HEK293T (cell line): ENCODE data around the gene GPC4.

Experiments
- CTCF ChIA-PET: fragments of 350-600 bp; formaldehyde crosslinking; extraction: SDS; loops from one replicate; lab custom pipeline; 2021; ENCODE audit warnings: antibody characterized with exemption, inconsistent platforms; lab: Yijun Ruan, JAX
- POLR2A ChIA-PET: fragments of 350-600 bp; formaldehyde crosslinking; extraction: SDS; loops from one replicate; lab custom pipeline; 2020; ENCODE audit warnings: antibody characterized with exemption, inconsistent platforms; lab: Yijun Ruan, JAX
- DNase-seq: peaks from one replicate; pipeline ENCODE4 v3.0.0; 2012; ENCODE audit warnings: mixed read lengths; ENCODE audit errors: extremely low spot score
- ARNT ChIP-seq: fragments of 450-650 bp; IDR thresholded peaks from 2 replicates; pipeline ENCODE4 v1.6.1; 2017; ENCODE audit warnings: mild to moderate bottlenecking
- BHLHE40 ChIP-seq: fragments of 450-650 bp; IDR thresholded peaks from 2 replicates; pipeline ENCODE4 v1.6.1; 2016; ENCODE audit warnings: mild to moderate bottlenecking, moderate library complexity, borderline replicate concordance
- CTBP1 ChIP-seq: fragments of 450-650 bp; IDR thresholded peaks from 2 replicates; pipeline ENCODE4 v1.6.1; 2016; ENCODE audit warnings: borderline replicate concordance
- ELF4 ChIP-seq: fragments of 450-650 bp; IDR thresholded peaks from 2 replicates; pipeline ENCODE4 v1.6.1; 2017; ENCODE audit warnings: antibody characterized with exemption
- FOXA1 ChIP-seq: fragments of 450-650 bp; IDR thresholded peaks from 2 replicates; pipeline ENCODE4 v1.6.1; 2016; ENCODE audit warnings: mild to moderate bottlenecking
- FOXK2 ChIP-seq: fragments of 450-650 bp; IDR thresholded peaks from 2 replicates; pipeline ENCODE4 v1.6.1; 2016; ENCODE audit warnings: mild to moderate bottlenecking
- FOXM1 ChIP-seq: fragments of 450-650 bp; IDR thresholded peaks from 2 replicates; pipeline ENCODE4 v1.6.1; 2017; ENCODE audit warnings: mild to moderate bottlenecking, borderline replicate concordance
- HDGF ChIP-seq: fragments of 450-650 bp; IDR thresholded peaks from 2 replicates; pipeline ENCODE4 v1.6.1; 2017; ENCODE audit warnings: antibody characterized with exemption, borderline replicate concordance
- L3MBTL2 ChIP-seq: fragments of 450-650 bp; conservative IDR thresholded peaks from 2 replicates; pipeline ENCODE4 v1.6.1; 2016; ENCODE audit warnings: mild to moderate bottlenecking
- LEF1 ChIP-seq: fragments of 450-650 bp; IDR thresholded peaks from 2 replicates; pipeline ENCODE4 v1.6.1; 2017; ENCODE audit warnings: mild to moderate bottlenecking, borderline replicate concordance
- NFRKB ChIP-seq: fragments of 450-650 bp; IDR thresholded peaks from 2 replicates; pipeline ENCODE4 v1.6.1; 2016; ENCODE audit warnings: mild to moderate bottlenecking, moderate library complexity
- PKNOX1 ChIP-seq: fragments of 450-650 bp; IDR thresholded peaks from 2 replicates; pipeline ENCODE4 v1.6.1; 2016
- SP1 ChIP-seq: fragments of 450-650 bp; IDR thresholded peaks from 2 replicates; pipeline ENCODE4 v1.6.1; 2017
- SUZ12 ChIP-seq: fragments of 450-650 bp; IDR thresholded peaks from 2 replicates; pipeline ENCODE4 v1.6.1; 2016; ENCODE audit warnings: mild to moderate bottlenecking
- TARDBP ChIP-seq: fragments of 450-650 bp; IDR thresholded peaks from 2 replicates; pipeline ENCODE4 v1.6.1; 2016
- ZNF384 ChIP-seq: fragments of 450-650 bp; IDR thresholded peaks from 2 replicates; pipeline ENCODE4 v1.6.1; 2016

GPC4 gene

GRCh38 chrX:133391111-133391510, 24.2 kb downstream of the GPC4 start:
- ChIA-PET POLR2A (no interaction called here), CTCF (no interaction called here)
- TF ChIP-seq HDGF (no peak), NFRKB (no peak), FOXA1 (no peak), ZNF384 (no peak), FOXM1 (no peak), FOXK2 (no peak), BHLHE40 (no peak), ARNT (no peak), TARDBP (no peak), CTBP1 (no peak), SP1 (no peak), L3MBTL2 (no peak), LEF1 (no peak), PKNOX1 (no peak), SUZ12 (no peak)
- DNase-seq: no peak

- POLR2A ChIA-PET: no interaction called here
- DNase-seq: no peak
- CTCF ChIA-PET: no interaction called here
- TF ChIP-seq L3MBTL2 (no peak), SP1 (no peak), HDGF (no peak), PKNOX1 (no peak), SUZ12 (no peak), CTBP1 (no peak), BHLHE40 (no peak), ARNT (no peak), FOXK2 (no peak), ZNF384 (no peak), FOXM1 (no peak), TARDBP (no peak)
Measured at GRCh38 chrX:133390676-133391075, 24.6 kb downstream of the GPC4 start.

GRCh38 chrX:133389975-133390374, 25.3 kb downstream of the GPC4 start:
- POLR2A ChIA-PET: no interaction called here
- TF ChIP-seq CTBP1: no peak
- no peak for TF ChIP-seq ZNF384
- TF ChIP-seq ELF4: no peak
- TF ChIP-seq ARNT: no peak
- TF ChIP-seq LEF1: no peak
- no peak for TF ChIP-seq L3MBTL2
- no peak for TF ChIP-seq SUZ12
- no peak for TF ChIP-seq FOXK2
- no peak for TF ChIP-seq NFRKB
- no peak for TF ChIP-seq PKNOX1
- TF ChIP-seq FOXA1: no peak
- DNase-seq: no peak
- CTCF ChIA-PET: no interaction called here

- TF ChIP-seq L3MBTL2 (no peak), FOXA1 (no peak), CTBP1 (no peak), ELF4 (no peak), SP1 (no peak), LEF1 (no peak), BHLHE40 (no peak), NFRKB (no peak), FOXK2 (no peak), FOXM1 (no peak), TARDBP (no peak), PKNOX1 (no peak), ZNF384 (no peak), ARNT (no peak), HDGF (no peak), SUZ12 (no peak)
- no peak for DNase-seq
- CTCF ChIA-PET: interaction anchor here (0.6 kb wide), 1 partner anchor 329 kb away, joined by 3 read pairs; no protein-coding TSS in a partner anchor
- POLR2A ChIA-PET: no interaction called here
Measured at GRCh38 chrX:133384454-133384853, 30.8 kb downstream of the GPC4 start.

GRCh38 chrX:133380711-133381619, 34.3 kb downstream of the GPC4 start:
- POLR2A ChIA-PET: no interaction called here
- DNase-seq: no peak
- CTCF ChIA-PET: no interaction called here

More at GRCh38 chrX:133380711-133381619, 34.3 kb downstream of the GPC4 start:
- TF ChIP-seq PKNOX1 (no peak), ELF4 (no peak), FOXK2 (no peak), TARDBP (no peak), HDGF (no peak), ARNT (no peak), ZNF384 (no peak), BHLHE40 (no peak), L3MBTL2 (no peak), LEF1 (no peak), FOXA1 (no peak), NFRKB (no peak), SUZ12 (no peak), SP1 (no peak), CTBP1 (no peak), FOXM1 (no peak)
